Activated B cell treated with CpG ODN at 0.5 μM for 24 hours (primary cell): ENCODE data around the gene PBX1. TPM values are rescaled to one million over a fixed set of nuclear protein-coding genes. Genes with fewer than 3 reads are reported as not detected.

Experiments used
- ATAC-seq: fragments of 200-7000 bp; cut with Tn5 transposase; one replicate; pipeline ENCODE4 v1.10.0; 2021; ENCODE audit warnings: low read depth, mild to moderate bottlenecking, moderate library complexity
- CTCF ChIA-PET: fragments of 350-600 bp; sonication (Branson Sonifier 250); formaldehyde crosslinking; loops from one replicate; lab custom pipeline; 2021; ENCODE audit warnings: antibody characterized with exemption; lab: Charles Lee
- POLR2A ChIA-PET: fragments of 350-600 bp; sonication (Branson Sonifier 250); formaldehyde crosslinking; loops from one replicate; lab custom pipeline; 2021; ENCODE audit warnings: antibody characterized with exemption; lab: Charles Lee
- DNase-seq: peaks from one replicate; pipeline ENCODE4 v3.0.0; 2022
- H3K27ac Mint-ChIP-seq: one replicate; pipeline ENCODE4 v1.8.0; 2020; ENCODE audit warnings: mixed read lengths
- H3K27me3 Mint-ChIP-seq: one replicate; pipeline ENCODE4 v1.8.0; 2021; ENCODE audit warnings: mixed read lengths
- H3K36me3 Mint-ChIP-seq: one replicate; pipeline ENCODE4 v1.8.0; 2021; ENCODE audit warnings: low read depth, mixed read lengths
- H3K4me1 Mint-ChIP-seq: one replicate; pipeline ENCODE4 v1.8.0; 2021; ENCODE audit warnings: mixed read lengths
- H3K4me3 Mint-ChIP-seq: one replicate; pipeline ENCODE4 v1.8.0; 2020; ENCODE audit warnings: mild to moderate bottlenecking, mixed read lengths
- H3K9me3 Mint-ChIP-seq: one replicate; pipeline ENCODE4 v1.8.0; 2020; ENCODE audit warnings: mixed read lengths
- intact Hi-C: fragments of 100-400 bp; cut with micrococcal nuclease; formaldehyde crosslinking; loops from one replicate; pipeline ENCODE4 v1.15.1; 2024
- total RNA-seq: library from RNA; stranded (reverse); gene quantifications from 2 replicates; pipeline ENCODE4 v1.2.3, GENCODE V29; 2022
- TF ChIP-seq, protein P1 (sequence below): fragments of 200-600 bp; IDR thresholded peaks from one replicate; pipeline ENCODE4 v1.8.0; 2022; ENCODE audit warnings: antibody characterized with exemption, mild to moderate bottlenecking

PBX1 gene
- total RNA-seq, 1 donor from 2014 or later = not detected

DNA sequence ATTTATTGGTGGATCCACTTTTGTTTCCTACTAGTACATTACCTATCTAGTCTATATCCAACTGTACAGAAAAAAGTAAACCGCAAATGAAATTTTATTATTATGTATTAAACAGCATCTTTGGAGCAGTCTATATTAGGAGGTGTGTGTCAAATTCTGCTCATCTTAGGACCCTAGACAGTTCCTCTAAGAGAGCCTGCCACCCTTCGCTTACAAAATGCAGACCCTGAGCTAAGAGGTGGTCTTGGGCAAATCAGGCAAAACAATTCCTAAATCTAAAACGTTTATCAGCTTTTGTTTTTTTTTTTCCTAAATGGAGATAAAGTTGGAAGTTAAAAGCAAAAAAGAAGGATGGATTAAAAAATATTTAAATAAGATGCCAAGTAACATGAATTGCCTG is 85.3 kb downstream of the PBX1 start:
- POLR2A ChIA-PET = no interaction called here
- peaks cover 2% of the 10 kb centered on the region for H3K27me3 Mint-ChIP-seq
- no peaks in the 10 kb centered on the region for H3K4me1 Mint-ChIP-seq
- intact Hi-C loops = no loop called here
- TF ChIP-seq, protein P1, sequence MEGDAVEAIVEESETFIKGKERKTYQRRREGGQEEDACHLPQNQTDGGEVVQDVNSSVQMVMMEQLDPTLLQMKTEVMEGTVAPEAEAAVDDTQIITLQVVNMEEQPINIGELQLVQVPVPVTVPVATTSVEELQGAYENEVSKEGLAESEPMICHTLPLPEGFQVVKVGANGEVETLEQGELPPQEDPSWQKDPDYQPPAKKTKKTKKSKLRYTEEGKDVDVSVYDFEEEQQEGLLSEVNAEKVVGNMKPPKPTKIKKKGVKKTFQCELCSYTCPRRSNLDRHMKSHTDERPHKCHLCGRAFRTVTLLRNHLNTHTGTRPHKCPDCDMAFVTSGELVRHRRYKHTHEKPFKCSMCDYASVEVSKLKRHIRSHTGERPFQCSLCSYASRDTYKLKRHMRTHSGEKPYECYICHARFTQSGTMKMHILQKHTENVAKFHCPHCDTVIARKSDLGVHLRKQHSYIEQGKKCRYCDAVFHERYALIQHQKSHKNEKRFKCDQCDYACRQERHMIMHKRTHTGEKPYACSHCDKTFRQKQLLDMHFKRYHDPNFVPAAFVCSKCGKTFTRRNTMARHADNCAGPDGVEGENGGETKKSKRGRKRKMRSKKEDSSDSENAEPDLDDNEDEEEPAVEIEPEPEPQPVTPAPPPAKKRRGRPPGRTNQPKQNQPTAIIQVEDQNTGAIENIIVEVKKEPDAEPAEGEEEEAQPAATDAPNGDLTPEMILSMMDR = no peak
- ATAC-seq (no peak), DNase-seq (no peak)
- H3K36me3 Mint-ChIP-seq = no peaks in the 10 kb centered on the region
- no peak overlapping the region for H3K27ac Mint-ChIP-seq
- CTCF ChIA-PET = no interaction called here
- no peaks in the 10 kb centered on the region for H3K9me3 Mint-ChIP-seq
- no peak overlapping the region for H3K4me3 Mint-ChIP-seq

DNA sequence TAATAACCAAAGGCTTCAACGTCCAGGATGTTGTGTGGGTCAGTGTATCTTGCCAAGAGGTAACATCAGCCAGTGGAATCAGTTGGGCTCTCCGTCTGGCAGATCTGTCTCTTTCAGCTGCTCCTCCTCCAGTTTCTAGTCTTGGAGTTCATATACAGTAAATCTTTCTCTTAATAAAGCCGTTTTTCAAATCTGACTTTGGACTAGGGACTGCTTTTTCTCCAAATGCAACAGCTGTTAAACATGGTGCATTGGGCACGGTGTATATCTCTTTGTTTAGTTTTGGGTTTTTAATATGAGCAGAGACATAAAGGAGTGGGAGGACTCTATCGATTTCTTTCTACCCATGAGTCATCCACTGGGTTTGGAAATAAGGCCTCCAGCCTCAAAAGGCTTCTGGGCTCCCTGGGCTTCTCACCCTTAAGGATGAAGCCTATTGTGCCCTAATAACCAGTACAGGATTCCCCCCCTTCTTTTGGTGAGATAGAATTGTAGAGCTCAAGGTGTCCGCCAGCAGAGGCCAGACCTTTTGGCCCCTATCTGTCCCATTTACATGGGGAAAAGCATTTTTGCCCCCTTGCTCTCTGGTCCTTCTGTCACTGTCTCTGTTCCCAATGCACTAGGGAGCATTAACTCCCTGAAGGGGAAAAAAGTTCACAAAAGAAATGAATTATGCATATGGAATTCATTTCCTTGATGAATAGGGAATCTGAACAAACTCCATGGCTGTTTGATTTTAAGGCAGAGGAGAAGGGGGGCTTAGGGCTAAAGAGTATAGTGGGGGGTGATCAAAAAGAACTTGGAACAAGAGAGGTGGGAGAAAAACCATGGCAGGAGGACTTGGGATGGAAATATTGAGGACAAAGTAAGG is 86.0 kb downstream of the PBX1 start:
- no peaks in the 10 kb centered on the region for H3K4me1 Mint-ChIP-seq
- no peak for DNase-seq
- H3K36me3 Mint-ChIP-seq = no peaks in the 10 kb centered on the region
- no peak overlapping the region for H3K27ac Mint-ChIP-seq
- H3K27me3 Mint-ChIP-seq = peaks cover 2% of the 10 kb centered on the region
- H3K9me3 Mint-ChIP-seq = no peaks in the 10 kb centered on the region
- ChIA-PET CTCF (no interaction called here), POLR2A (no interaction called here)
- ATAC-seq = no peak
- H3K4me3 Mint-ChIP-seq = no peak overlapping the region
- TF ChIP-seq, protein P1 = no peak
- intact Hi-C loops = no loop called here

DNA sequence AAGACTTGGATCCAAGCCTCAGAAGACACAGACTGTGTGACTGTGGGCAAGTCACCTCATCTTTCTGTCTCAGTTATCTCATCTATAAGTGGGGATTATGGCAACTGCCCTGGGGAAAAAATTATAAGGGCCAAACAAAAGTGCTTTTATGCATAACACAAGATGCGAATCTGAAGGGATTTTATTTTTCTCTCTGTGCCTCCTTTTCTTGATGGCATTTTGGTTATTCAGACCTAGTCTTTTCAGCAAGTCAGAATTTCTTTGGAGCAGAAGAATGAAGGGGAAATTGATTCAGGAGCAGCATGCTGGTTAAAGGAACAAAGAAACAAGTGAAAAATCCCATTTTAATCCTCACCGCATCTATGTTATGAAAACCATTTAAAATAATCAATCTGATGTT is 86.9 kb downstream of the PBX1 start:
- intact Hi-C loops = no loop called here
- ATAC-seq (no peak), DNase-seq (no peak)
- no peaks in the 10 kb centered on the region for H3K36me3 Mint-ChIP-seq
- peaks cover 7% of the 10 kb centered on the region for H3K27me3 Mint-ChIP-seq
- TF ChIP-seq, protein P1 = no peak
- ChIA-PET POLR2A (no interaction called here), CTCF (no interaction called here)
- no peaks in the 10 kb centered on the region for H3K9me3 Mint-ChIP-seq
- no peak overlapping the region for H3K4me3 Mint-ChIP-seq
- H3K4me1 Mint-ChIP-seq = no peaks in the 10 kb centered on the region
- no peak overlapping the region for H3K27ac Mint-ChIP-seq

DNA sequence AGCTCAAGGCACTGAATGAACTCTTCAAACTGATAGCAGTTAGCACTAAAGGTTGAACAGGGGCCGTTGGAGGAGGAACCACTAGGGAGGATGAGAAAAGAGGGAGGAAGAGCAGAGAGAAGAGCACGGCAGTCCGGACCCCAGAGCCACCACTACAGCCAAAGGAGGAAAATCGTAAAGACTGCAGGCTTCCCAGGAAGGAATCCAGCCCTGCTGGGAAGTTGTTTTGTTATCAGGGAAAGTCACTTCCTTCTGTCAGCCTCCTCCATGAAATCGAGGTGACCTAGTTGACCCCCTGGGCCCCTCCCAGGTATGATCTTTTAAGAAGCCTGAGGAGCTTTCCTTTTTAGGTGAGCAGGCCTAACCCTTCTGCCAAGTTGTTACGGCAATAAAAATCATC is 88.2 kb downstream of the PBX1 start:
- TF ChIP-seq, protein P1 = no peak
- CTCF ChIA-PET = no interaction called here
- H3K4me1 Mint-ChIP-seq = peaks cover 2% of the 10 kb centered on the region
- H3K27ac Mint-ChIP-seq = no peak overlapping the region
- ATAC-seq (no peak), DNase-seq (no peak)
- peaks cover 12% of the 10 kb centered on the region for H3K27me3 Mint-ChIP-seq
- H3K36me3 Mint-ChIP-seq = no peaks in the 10 kb centered on the region
- H3K4me3 Mint-ChIP-seq = no peak overlapping the region
- POLR2A ChIA-PET = no interaction called here
- H3K9me3 Mint-ChIP-seq = no peaks in the 10 kb centered on the region
- intact Hi-C loops = no loop called here

DNA sequence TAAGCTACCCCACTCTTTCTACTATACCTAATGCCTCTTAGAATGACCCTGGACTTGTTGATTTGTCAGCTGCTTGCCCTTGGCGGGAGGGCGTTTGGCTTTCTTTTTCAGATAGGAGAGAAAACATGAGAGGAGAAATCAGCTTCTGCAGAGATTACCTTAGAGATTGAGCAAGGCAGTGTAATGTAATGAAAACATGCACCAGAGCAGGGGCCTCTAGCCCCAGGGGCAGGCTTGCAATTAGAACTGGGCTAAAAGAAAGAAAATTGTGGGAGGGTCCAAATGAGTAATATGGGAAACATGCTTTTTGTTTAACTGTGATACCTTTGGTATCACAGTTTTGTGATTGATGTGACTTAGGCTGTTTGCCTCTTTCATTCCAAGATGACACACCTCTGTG is 89.7 kb downstream of the PBX1 start:
- Mint-ChIP-seq H3K4me3 (no peak overlapping the region), H3K36me3 (no peaks in the 10 kb centered on the region), H3K9me3 (no peaks in the 10 kb centered on the region), H3K27ac (no peak overlapping the region), H3K27me3 (peaks cover 14% of the 10 kb centered on the region), H3K4me1 (peaks cover 2% of the 10 kb centered on the region)
- TF ChIP-seq, protein P1 = no peak
- CTCF ChIA-PET = no interaction called here
- DNase-seq (no peak), ATAC-seq (no peak)
- intact Hi-C loops = no loop called here
- POLR2A ChIA-PET = no interaction called here
